Measurements from ENCODE around the gene COQ10A. TPM values are rescaled to one million over a fixed set of nuclear protein-coding genes. Genes with fewer than 3 reads are reported as not detected.

Gene COQ10A
- total and polyA plus RNA-seq, 2 donors (not counting 3 experiments of a cell fraction or from before 2014, with no cell fraction given) = 14.7 to 32.4 TPM

DNA sequence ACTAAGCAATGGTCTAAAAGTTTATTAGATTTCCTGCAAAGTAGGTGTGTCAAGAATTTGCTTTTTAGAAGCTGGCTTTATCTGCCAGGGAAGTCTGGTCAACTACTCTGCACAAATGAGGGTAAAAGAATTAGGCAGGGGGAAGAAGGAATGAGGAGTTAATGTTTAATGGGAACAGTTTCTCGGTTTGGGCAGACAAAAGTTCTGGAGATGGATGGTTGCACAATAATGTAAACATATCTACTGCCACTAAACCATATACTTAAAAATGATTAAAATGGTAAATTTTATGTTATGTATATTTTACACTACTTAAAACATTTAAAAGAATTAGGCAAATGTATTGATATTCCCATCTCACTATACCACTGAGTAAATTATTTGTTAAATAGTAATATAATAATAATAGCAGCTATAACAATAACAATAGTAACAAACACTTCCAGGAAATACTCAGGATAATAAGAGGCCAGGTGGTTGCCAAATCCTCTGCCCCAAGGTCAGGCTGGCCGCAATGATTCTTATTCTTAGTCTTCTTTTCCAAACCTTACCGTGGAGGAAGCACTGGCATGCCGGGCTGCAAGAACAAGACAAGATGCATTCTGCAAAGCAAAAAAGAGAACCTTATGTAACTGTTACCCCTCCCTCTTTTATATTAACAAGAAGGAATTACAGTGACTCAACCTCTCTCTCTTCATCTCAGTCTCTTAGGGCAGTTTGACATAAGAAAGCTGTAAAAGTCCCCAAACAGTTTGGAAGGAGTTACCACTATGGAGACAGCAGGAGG is 19.5 kb downstream of the COQ10A start:
- H4K20me1 ChIP-seq (replicated peaks; ENCODE audit: control insufficient read depth, extremely low read depth, insufficient read depth, low read length) = peaks cover 3% of the 10 kb centered on the region
- intact Hi-C loops (cut with micrococcal nuclease) = no loop called here
- H3K4me3 ChIP-seq (replicated peaks in 1 of 3; ENCODE audit: insufficient read depth in 1 of 3, low read depth in 1 of 3, low read length in 3 of 3) = no peak overlapping the region
- H3K4me2 ChIP-seq (ENCODE audit: insufficient read depth, low read length) = no peak overlapping the region
- no TSS peak for BruUV-seq (replicated peaks)
- no peaks in the 10 kb centered on the region for H3K27me3 ChIP-seq (ENCODE audit: control insufficient read depth in 2 of 2, insufficient read depth in 2 of 2, low read length in 2 of 2)
- no peaks in the 10 kb centered on the region for H3K9me1 ChIP-seq (replicated peaks; ENCODE audit: control insufficient read depth, extremely low read depth, insufficient read depth, low read length)
- ChIA-PET CTCF (interaction anchor here (0.8 to 1.9 kb wide), 6 partner anchors 9 to 178 kb away, joined by 3 to 17 read pairs (median 4); partner anchors contain the start of gene RNF41), POLR2A (no interaction called here)
- H3K4me1 ChIP-seq (ENCODE audit: control insufficient read depth, extremely low read depth, insufficient read depth, low read length) = peaks cover 8% of the 10 kb centered on the region
- FAIRE-seq = peak; percentile 60
- peaks cover 15 to 26% of the 10 kb centered on the region in 2 experiments for H3K36me3 ChIP-seq (ENCODE audit: control insufficient read depth in 2 of 2, extremely low read depth in 1 of 2, insufficient read depth in 2 of 2, low read length in 2 of 2)
- TF ChIP-seq FOS (IDR thresholded peaks at IDR 0.05; ENCODE audit: borderline replicate concordance, insufficient read depth, low read length) = no peak
- TF ChIP-seq GATA2 (IDR thresholded peaks at IDR 0.05; ENCODE audit: insufficient read depth, insufficient read length, low read depth, low read length) = no peak
- no peak for TF ChIP-seq JUN (IDR thresholded peaks at IDR 0.05; ENCODE audit: borderline replicate concordance, insufficient read depth, insufficient read length, low read depth)
- TF ChIP-seq, protein P1, sequence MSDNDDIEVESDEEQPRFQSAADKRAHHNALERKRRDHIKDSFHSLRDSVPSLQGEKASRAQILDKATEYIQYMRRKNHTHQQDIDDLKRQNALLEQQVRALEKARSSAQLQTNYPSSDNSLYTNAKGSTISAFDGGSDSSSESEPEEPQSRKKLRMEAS (IDR thresholded peaks at IDR 0.05; ENCODE audit: insufficient read depth, insufficient read length) = no peak
- no peak for TF ChIP-seq CTCF (IDR thresholded peaks at IDR 0.05; ENCODE audit: extremely low read depth in 1 of 2, insufficient read depth in 1 of 2, low read depth in 1 of 2, low read length in 2 of 2)
- no peak for TF ChIP-seq MYC (IDR thresholded peaks at IDR 0.05; ENCODE audit: low read depth, low read length)
- TF ChIP-seq POLR2A (IDR thresholded peaks at IDR 0.05; ENCODE audit: low read depth, low read length) = no peak
- no peak for TF ChIP-seq EZH2 (IDR thresholded peaks at IDR 0.05; ENCODE audit: borderline replicate concordance, low read depth, low read length, severe bottlenecking)
- TF ChIP-seq POLR2AphosphoS5 (IDR thresholded peaks at IDR 0.05; ENCODE audit: insufficient read depth, low read depth, low read length) = no peak
- peaks cover 35% of the 10 kb centered on the region for H3K79me2 ChIP-seq (ENCODE audit: control insufficient read depth, insufficient read depth, low read length)
- H2AFZ ChIP-seq (ENCODE audit: low read depth, low read length) = no peak overlapping the region
- dilution Hi-C loops (cut with MboI; ENCODE audit: extremely low pct_ligation_motif_present, low sequenced_read_pairs) = no loop called here
- no peak overlapping the region for H3K27ac ChIP-seq (ENCODE audit: insufficient read depth, low read depth, low read length)
- DNase-seq (ENCODE audit: low read depth, low spot score) = peak; percentile 27
- no peaks in the 10 kb centered on the region for H3K9me3 ChIP-seq (replicated peaks; ENCODE audit: control insufficient read depth, insufficient read depth, low read length)
- no peak overlapping the region for H3K9ac ChIP-seq (replicated peaks; ENCODE audit: extremely low read depth, insufficient read depth, low read length)

Data from endothelial cell of umbilical vein (primary cell).